BJ (cell line): ENCODE results near the gene ACVR2B. TPM values are rescaled to one million over a fixed set of nuclear protein-coding genes. Genes with fewer than 3 reads are reported as not detected.

Source experiments
- CTCF ChIA-PET: fragments of 350-600 bp; formaldehyde crosslinking; extraction: SDS; loops from one replicate; lab custom pipeline; 2021; ENCODE audit warnings: antibody characterized with exemption, inconsistent platforms; lab: Yijun Ruan, JAX
- POLR2A ChIA-PET: fragments of 300-600 bp; sonication (Branson Sonifier 250); formaldehyde crosslinking; extraction: SDS; loops from one replicate; lab custom pipeline; 2021; ENCODE audit warnings: antibody characterized with exemption; lab: Charles Lee
- DNase-seq: peaks from one replicate; pipeline ENCODE4 v3.0.0-alpha.2; 2011; ENCODE audit warnings: low read depth
- H3K27me3 ChIP-seq: 2 replicates; pipeline ENCODE4 v1.6.0; 2011; ENCODE audit warnings: low read length; ENCODE audit not compliant: control insufficient read depth, insufficient read depth
- H3K36me3 ChIP-seq: 2 replicates; pipeline ENCODE4 v1.5.1; 2011; ENCODE audit warnings: low read length; ENCODE audit not compliant: control insufficient read depth, insufficient read depth
- H3K4me3 ChIP-seq: 2 replicates; pipeline ENCODE4 v1.5.1; 2011; ENCODE audit warnings: low read depth, mild to moderate bottlenecking, control low read depth, low read length
- polyA plus RNA-seq: library from polyadenylated mRNA; depleted of rRNA; stranded (reverse); fragments of >200 nt; gene quantifications from 2 replicates; pipeline ENCODE4 v1.2.3, GENCODE V29; 2011
- TF ChIP-seq, protein P1 (sequence below): IDR thresholded peaks from 2 replicates; pipeline ENCODE4 v1.5.1; 2011; ENCODE audit warnings: low read depth, mild to moderate bottlenecking, control low read depth, inconsistent platforms, low read length, moderate library complexity; ENCODE audit not compliant: insufficient read depth

ACVR2B gene
- polyA plus RNA-seq, 1 experiment = 1.6 TPM

DNA sequence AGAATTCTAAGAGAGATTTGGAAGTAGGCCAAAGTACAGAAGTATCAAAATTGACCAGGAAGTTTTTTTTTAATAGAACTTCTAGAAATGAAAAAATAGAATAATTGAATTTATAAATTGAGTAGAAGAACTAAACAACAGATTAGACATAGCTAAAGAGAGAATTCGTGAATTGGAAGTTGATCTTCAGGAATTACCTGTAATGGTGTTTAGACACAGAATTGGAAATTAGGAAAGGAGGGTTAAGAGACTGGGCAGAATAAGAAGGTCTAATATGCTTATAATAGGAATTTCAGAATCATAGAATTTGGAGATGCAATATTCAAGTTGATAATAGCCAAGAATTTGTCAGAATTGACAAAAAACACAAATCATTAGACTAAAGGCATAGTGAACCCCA lies 16.2 kb downstream of the ACVR2B start:
- H3K36me3 ChIP-seq = no peaks in the 10 kb centered on the region
- TF ChIP-seq, protein P1, sequence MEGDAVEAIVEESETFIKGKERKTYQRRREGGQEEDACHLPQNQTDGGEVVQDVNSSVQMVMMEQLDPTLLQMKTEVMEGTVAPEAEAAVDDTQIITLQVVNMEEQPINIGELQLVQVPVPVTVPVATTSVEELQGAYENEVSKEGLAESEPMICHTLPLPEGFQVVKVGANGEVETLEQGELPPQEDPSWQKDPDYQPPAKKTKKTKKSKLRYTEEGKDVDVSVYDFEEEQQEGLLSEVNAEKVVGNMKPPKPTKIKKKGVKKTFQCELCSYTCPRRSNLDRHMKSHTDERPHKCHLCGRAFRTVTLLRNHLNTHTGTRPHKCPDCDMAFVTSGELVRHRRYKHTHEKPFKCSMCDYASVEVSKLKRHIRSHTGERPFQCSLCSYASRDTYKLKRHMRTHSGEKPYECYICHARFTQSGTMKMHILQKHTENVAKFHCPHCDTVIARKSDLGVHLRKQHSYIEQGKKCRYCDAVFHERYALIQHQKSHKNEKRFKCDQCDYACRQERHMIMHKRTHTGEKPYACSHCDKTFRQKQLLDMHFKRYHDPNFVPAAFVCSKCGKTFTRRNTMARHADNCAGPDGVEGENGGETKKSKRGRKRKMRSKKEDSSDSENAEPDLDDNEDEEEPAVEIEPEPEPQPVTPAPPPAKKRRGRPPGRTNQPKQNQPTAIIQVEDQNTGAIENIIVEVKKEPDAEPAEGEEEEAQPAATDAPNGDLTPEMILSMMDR = no peak
- POLR2A ChIA-PET = no interaction called here
- CTCF ChIA-PET = interaction anchor here (2.6 to 6.3 kb wide), 2 partner anchors 10 to 123 kb away, joined by 8 to 32 read pairs; partner anchors contain the start of gene XYLB
- no peak for DNase-seq
- H3K4me3 ChIP-seq = no peak overlapping the region
- no peaks in the 10 kb centered on the region for H3K27me3 ChIP-seq

DNA sequence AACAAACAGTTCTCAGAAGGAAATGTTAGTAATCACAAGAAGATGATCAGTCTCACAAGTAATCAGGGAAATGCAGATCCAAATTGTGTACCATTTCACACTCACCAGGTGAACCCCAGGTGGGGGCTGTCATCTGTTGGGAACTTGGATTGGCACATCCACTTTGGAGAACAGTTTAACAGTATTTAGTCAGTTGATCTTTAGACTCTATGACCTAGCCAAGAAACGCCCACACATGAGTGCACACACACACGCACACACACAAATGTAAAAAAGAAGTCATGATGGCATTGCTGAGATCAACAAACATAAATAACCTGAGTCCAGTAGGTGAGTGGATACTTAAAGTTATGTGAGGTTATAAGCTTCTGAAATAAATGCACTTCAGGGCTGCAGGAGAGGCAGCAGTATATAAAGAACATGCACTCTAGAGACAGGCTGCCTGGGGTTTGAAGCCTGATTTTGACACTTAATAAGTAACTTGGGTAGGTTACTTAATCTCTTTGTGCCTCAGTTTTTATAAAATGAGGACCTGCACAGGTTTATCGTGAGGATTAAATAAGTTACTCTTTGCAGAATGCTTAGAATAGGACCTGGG lies 17.7 kb downstream of the ACVR2B start:
- no peak overlapping the region for H3K4me3 ChIP-seq
- TF ChIP-seq, protein P1 = no peak
- no peaks in the 10 kb centered on the region for H3K27me3 ChIP-seq
- no peak for DNase-seq
- H3K36me3 ChIP-seq = no peaks in the 10 kb centered on the region
- ChIA-PET CTCF (interaction anchor here (2.6 to 6.3 kb wide), 2 partner anchors 9 to 125 kb away, joined by 8 to 32 read pairs; partner anchors contain the start of gene XYLB), POLR2A (no interaction called here)

DNA sequence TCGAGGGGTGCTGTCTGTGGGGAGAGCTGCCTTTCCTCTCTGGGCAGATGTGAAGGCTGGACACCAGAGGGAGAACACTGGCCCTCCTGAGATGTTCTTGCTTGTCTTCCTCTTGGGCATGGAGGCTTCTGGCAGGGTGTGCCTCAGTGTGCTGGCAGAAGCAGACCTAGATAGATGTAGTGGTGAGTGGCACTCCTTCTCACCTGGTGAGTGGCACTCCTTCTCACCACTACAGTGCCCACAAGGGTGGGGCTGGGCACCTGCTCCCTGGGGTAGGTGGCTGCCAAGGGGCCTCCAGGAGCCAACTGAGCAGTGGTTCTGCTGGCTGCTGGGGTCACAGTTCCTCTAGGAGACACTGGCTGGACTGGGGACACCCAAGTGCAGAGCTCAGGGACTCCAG lies 18.7 kb downstream of the ACVR2B start:
- CTCF ChIA-PET = interaction anchor here (0.8 to 6.3 kb wide), 3 partner anchors 8 to 175 kb away, joined by 3 to 32 read pairs (median 8); partner anchors contain the start of gene XYLB
- Histone ChIP-seq H3K27me3 (no peaks in the 10 kb centered on the region), H3K36me3 (no peaks in the 10 kb centered on the region), H3K4me3 (no peak overlapping the region)
- POLR2A ChIA-PET = no interaction called here
- DNase-seq = no peak
- TF ChIP-seq, protein P1 = no peak

DNA sequence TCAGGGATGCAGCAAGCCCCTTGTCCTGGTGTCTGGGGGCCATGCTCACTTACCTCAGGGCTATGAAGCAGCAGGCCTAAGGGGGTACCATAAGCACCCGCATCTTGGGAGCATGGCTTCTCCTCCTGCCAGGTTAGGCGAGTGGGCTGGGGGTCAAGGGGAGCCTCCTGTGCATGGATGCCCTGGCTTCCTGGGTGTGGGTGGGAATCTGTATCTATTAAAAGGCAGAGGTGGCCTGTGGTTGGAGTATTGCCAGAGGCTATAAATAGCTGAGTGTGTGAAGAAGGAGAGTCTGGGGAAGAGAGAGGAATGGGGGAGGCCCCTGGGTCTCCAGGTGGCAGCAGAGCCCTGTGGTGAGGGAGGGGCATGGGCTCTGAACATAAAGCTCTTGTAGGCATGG lies 19.5 kb downstream of the ACVR2B start:
- POLR2A ChIA-PET = no interaction called here

DNA sequence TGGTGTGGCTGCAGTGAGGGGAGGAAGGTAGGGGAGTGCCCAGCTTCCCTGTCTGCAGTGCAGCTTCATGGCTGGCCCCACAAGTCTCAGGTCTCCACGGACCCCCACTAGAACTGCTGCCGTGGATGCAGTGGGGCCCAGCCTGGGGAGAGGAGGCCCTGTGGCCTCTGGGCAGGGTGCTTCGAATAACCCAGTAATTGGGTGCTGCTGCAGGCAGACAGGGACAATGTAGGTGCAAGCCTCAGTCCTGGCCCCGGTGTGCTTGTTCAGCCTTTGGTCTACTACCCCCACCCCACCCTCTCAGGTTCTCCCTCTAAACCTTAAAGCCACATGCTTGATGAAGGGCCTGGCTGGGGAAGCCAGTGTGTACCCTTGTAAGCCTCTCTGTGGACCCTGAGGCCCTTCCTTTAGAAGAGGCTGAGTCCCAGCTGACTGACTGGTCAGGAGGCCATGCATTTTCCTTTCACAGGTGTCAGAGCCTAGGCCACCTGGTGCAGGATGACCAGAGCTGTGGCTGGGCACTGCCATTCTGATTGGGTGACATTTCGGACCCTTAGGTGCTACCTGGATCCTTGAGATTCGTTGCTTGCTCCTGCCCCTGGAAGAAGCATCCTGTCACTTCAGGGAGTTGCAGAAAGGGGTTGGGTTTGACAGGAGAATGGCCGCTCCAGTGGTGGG lies 21.4 kb downstream of the ACVR2B start:
- POLR2A ChIA-PET = no interaction called here
- Histone ChIP-seq H3K36me3 (peaks cover 2% of the 10 kb centered on the region), H3K4me3 (no peak overlapping the region), H3K27me3 (no peaks in the 10 kb centered on the region)
- DNase-seq = no peak
- CTCF ChIA-PET = no interaction called here
- TF ChIP-seq, protein P1 = no peak

More for the DNA sequence above, 19.5 kb downstream of the ACVR2B start:
- Histone ChIP-seq H3K27me3 (no peaks in the 10 kb centered on the region), H3K36me3 (no peaks in the 10 kb centered on the region; the same call in 1 of the 2 replicates), H3K4me3 (no peak overlapping the region)
- TF ChIP-seq, protein P1 = no peak
- no peak for DNase-seq
- CTCF ChIA-PET = interaction anchor here (0.7 to 1.3 kb wide), 2 partner anchors 20 to 49 kb away, joined by 3 read pairs; no protein-coding TSS in a partner anchor
